ENCODE measurements around the gene ROCK2.

ROCK2 gene

GRCh38 chr2:11142987-11143386, 201.4 kb downstream of the ROCK2 start:
- no peak for DNase-seq

GRCh38 chr2:11142330-11142729, 202.1 kb downstream of the ROCK2 start:
- DNase-seq, result no peak

- DNase-seq, result no peak
Observed at GRCh38 chr2:11141319-11141718, 203.1 kb downstream of the ROCK2 start.

DNA sequence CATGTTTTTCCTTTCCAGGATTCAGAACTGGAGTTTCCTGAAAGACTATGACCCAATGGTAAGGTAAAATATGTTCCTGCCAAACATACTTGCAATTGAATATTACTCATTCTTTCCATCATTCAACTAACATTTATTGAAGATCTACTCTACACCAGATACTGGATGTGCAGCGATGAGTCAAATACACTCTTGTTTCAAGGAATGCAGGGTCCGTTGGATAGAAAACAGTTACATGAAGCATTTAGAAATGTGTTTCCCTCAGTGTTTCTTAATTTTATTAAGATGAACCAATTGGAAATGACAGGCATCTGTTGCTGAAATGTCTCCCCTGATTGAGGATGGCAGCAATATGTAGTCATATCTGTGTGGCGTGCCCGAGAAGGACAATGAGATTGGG, 203.9 kb downstream of the ROCK2 start:
- no peak for DNase-seq

DNA sequence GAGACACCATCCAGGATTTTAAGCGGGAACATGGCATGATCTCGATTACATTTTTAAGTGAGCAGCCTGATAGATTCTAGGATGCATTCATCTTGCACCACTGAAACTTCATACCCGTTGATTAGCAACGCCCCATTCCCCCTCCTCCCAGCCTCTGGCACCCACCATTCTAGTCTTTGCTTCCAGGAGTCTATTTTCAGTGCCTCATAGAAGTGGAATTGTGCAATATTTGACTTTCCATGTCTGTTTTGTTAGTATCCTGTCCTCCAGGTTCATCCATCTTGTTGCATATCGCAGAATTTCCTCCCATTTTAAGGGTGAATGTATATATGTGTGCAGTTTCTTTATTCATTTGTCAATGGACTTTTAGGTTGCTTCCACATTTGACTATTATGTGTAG, 210.1 kb downstream of the ROCK2 start:
- no peak for DNase-seq

DNA sequence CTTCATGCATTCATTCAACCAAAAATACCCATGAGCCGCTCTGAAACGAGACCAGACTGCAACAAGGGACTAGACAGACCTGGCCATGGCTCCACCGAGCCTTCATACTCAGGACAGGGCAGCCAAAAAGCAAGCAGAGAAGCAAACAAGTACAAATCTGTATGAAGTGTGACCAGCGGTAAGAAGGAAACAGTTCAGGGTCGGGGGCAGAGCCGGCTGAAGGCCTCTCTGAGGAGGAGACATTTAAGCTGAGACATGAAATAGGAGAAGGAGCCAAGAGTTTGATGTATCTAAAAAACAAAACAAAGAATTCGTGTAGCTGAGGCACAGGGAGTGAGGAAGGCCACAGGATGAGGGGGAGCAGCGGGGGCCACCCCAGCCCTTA, 210.5 kb downstream of the ROCK2 start:
- DNase-seq, result no peak

DNA sequence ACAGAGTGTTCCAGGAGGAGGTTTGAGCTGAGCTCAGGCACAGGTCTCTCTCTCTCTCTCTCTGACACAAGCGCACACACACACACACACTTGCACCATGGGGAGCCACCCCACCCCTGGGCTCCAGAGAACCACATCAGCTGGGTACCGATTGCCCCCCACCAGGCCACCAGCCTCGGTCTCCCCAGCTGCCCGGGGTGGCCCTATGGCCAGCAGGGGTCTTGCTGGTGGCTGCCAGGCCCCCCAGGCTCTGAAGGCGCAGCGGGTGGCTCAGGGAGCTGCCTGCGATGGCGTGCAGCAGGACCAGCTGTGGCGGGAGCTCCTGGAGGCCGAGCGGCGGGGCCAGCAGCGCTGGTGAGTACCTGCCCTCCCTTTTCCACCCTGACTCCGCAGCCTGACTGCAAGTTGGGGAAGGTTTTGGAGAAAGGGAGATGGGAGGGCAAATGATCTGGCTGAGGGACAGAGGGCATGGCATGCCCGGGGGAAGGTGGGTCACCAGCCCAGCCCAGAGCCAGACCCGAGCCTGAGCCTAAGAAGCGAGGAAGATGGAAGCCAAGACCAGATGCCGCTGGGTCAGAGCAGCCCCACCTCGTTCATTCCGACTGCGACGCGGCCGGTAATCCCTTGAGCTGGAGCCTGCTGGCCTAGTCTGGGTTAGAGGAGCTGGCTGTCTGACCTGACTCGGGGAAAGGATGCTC, 211.0 kb downstream of the ROCK2 start:
- no peak for DNase-seq

GRCh38 chr2:11132036-11132671, 212.3 kb downstream of the ROCK2 start:
- no peak for DNase-seq

DNA sequence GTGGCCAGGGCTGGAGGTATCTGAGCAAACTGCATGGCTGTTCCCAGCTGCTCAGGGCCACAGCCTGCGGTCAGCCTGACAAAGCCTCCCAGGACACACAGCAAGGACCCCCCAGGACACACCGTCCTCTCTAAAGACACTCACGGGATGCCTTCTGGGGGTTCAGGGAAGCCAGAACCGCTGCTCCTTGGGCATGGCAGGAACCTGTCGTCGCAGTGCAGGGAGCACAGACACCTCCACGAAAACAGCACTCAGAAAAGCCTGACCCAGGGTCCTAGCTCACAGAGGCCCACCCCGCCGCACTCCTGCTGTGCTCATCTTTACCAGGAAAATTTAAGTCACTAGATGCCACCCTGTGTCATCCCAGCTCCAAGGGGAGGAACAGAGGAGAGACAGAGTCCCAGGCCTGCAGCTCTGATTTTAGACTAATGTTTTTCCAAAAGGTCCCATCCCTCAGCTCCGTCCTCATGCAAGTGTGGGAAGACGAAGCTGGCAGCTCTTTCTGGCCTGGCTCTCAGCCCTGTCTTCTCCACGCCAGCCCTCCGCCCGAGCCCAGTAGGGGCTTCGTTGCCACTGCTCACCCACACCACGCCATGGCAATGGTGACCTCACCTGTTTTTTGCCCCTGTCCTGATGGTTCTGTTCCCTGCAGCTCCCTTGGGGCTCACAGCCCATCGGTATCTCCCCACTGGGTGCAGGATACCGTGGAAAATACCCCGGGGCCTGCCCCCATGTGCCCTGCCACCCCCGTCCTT, 213.1 kb downstream of the ROCK2 start:
- DNase-seq, result no peak
